Mucosa of rectum (tissue), 2 donors: ENCODE data around the gene PRDM5.
"Not testable (repeated sequence)": the region's sequence is repeated elsewhere in the genome, so short reads cannot be mapped to it uniquely, and the experiment has no call there.

Experiments used
- H3K27ac ChIP-seq, 2 donors: one replicate each; pipeline ENCODE4 v1.7.0; 2013; ENCODE audit warnings: inconsistent platforms in 2 of 2, low read depth in 2 of 2, low read length in 2 of 2
- H3K27me3 ChIP-seq, 2 donors: one replicate each; pipeline ENCODE4 v1.7.0; 2013; ENCODE audit warnings: low read length in 2 of 2; ENCODE audit not compliant: control insufficient read depth in 2 of 2, insufficient read depth in 2 of 2
- H3K36me3 ChIP-seq, 2 donors: one replicate each; pipeline ENCODE4 v1.7.0; 2013; ENCODE audit warnings: low read length in 2 of 2; ENCODE audit not compliant: control insufficient read depth in 2 of 2, insufficient read depth in 2 of 2
- H3K4me1 ChIP-seq, 2 donors: one replicate each; pipeline ENCODE4 v1.7.0; 2013; ENCODE audit warnings: low read length in 2 of 2, mild to moderate bottlenecking in 1 of 2; ENCODE audit not compliant: control insufficient read depth in 2 of 2, insufficient read depth in 2 of 2
- H3K4me3 ChIP-seq, 2 donors: one replicate each; pipeline ENCODE4 v1.7.0; 2013; ENCODE audit warnings: low read length in 2 of 2
- H3K9ac ChIP-seq, 2 donors: one replicate each; pipeline ENCODE4 v1.7.0; 2013; ENCODE audit warnings: low read length in 2 of 2, low read depth in 1 of 2, mild to moderate bottlenecking in 1 of 2
- H3K9me3 ChIP-seq, 2 donors: one replicate each; pipeline ENCODE4 v1.7.0; 2013; ENCODE audit warnings: low read length in 2 of 2; ENCODE audit not compliant: control insufficient read depth in 2 of 2
- donor health status: healthy.
- donor health status: Normal muscosa, but diverticular disease.

The PRDM5 gene

GRCh38 chr4:120653804-120654573, 268.5 kb downstream of the PRDM5 start:
- Histone ChIP-seq H3K9me3 (no peaks in the 10 kb centered on the region), H3K27me3 (no peaks in the 10 kb centered on the region), H3K27ac (no peak overlapping the region), H3K9ac (no peak overlapping the region), H3K36me3 (no peaks in the 10 kb centered on the region), H3K4me3 (no peak overlapping the region), H3K4me1 (no peaks in the 10 kb centered on the region)

DNA sequence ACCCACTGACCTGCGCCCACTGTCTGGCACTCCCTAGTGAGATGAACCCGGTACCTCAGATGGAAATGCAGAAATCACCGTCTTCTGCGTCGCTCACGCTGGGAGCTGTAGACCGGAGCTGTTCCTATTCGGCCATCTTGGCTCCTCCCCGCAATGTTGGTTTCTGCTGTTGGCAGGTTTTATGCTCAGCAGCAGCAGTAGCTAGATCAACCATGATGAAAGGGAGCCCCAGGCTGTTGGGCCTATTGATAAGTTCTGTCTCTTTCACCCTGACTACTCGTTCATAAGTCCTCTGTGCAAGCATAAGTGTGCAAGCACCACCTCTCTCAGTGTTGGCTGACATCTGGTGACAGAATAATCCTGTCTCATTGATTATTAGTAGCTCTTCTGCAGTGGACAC, 274.2 kb downstream of the PRDM5 start:
- not testable (repeated sequence) for H3K4me1 ChIP-seq, H3K9ac ChIP-seq, H3K36me3 ChIP-seq, H3K9me3 ChIP-seq, H3K4me3 ChIP-seq, H3K27me3 ChIP-seq, H3K27ac ChIP-seq
